ENCODE data around the gene MORC4. TPM values are rescaled to one million over a fixed set of nuclear protein-coding genes. Genes with fewer than 3 reads are reported as not detected.

Gene MORC4
- total RNA-seq, 1 donor from 2014 or later = 41.4 TPM

DNA sequence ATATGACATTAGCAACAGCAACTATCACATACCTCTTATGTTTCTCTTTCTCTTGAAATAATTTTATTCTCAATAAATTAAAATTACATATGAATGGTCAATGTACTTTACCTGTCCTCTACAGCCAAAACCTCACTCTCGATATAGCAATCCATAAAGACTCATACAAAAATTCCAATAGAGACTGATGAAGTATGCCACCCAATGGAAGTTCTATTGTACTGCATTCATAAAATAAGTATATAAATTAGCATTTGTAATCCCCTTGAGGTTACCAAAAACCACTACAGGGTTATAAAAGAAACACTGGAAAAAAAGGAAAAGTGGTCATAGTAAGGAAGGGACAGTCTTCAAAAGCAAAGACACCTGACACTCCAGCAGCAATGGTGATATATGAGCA, 47.0 kb downstream of the MORC4 start:
- DNase-seq (ENCODE audit: low read depth) = peak; percentile 35

- DNase-seq (ENCODE audit: low read depth) = no peak
Measured at GRCh38 chrX:106952538-106952937, 47.5 kb downstream of the MORC4 start.

DNA sequence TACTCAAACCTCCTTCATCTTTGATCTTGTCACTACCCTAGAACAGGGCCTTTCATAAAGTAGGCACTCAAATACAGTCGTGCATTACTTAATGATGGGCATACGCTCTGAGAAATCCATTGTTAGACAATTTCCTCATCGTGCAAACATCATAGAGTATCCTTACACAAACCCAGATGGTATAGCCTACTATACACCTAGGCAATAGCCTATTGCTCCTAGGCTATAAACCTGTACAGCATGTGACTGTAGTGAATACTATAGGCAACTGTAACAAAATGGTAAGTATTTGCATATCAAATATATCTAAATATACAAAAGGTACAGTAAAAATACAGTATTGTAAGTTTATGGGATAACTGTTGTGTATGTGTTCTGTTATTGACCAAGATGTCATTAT, 47.9 kb downstream of the MORC4 start:
- DNase-seq (ENCODE audit: low read depth) = no peak

DNA sequence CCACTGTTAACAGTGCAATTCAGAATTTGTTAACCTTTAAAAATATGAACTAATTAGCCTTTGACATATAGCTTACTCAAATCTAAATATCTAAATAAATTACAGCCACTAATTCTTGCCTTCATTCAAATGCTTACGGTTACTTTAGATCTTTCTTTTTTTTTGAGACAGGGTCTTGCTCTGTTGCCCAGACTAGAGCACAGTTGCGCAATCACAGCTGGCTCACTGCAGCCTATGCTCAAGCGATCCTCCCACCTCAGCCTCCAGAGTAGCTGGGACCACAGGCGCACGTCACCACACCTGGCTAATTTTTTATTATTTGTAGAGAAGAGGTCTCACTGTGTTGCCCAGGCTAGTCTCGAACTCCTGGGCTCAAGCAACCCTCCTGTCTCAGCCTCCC, 48.8 kb downstream of the MORC4 start:
- no peak for DNase-seq (ENCODE audit: low read depth)

GRCh38 chrX:106950381-106950780, 49.6 kb downstream of the MORC4 start:
- no peak for DNase-seq (ENCODE audit: low read depth)

DNA sequence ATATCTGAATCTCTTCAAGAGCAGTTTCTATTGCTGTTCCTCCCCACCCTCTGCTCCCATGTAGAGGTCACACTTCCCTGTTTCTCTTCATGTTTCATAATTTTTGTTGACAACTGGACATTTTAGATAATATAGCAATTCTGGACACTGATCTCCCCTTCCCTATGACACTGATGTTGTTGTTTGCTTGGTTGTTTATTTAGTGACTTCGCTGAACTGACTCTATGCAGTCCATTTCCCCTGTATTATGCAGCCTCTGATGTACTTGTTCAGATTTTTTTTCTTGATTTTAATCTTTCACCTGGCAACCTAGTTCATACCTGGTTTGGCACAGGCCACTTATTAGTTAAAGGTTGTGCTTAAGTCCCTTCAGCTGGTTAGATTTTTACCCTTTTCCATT, 50.6 kb downstream of the MORC4 start:
- no peak for DNase-seq (ENCODE audit: low read depth)

GRCh38 chrX:106948641-106949040, 51.4 kb downstream of the MORC4 start:
- no peak for DNase-seq (ENCODE audit: low read depth)

GRCh38 chrX:106946464-106946863, 53.5 kb downstream of the MORC4 start:
- no peak for DNase-seq (ENCODE audit: low read depth)

- no peak for DNase-seq (ENCODE audit: low read depth)
Measured at GRCh38 chrX:106940068-106940467, 59.9 kb downstream of the MORC4 start.

DNA sequence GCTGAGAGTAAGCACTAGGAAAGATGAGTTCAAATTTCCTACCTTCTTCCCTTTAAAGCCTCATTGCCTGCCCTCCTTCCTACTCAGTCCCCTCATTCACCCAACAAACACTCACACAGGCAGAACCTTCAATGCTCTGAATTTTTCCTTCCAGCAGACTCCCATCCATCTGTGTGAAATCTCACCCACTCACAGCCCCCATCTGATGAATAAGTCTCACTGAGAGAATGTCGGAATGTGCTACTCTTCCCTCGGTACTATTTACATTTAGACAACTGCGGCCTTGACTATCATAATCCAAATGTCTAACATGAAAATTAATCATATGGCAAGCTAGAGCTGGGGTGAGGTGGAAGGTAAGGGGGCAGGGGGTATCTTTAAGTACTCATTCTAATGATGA, 60.4 kb downstream of the MORC4 start:
- DNase-seq (ENCODE audit: low read depth) = no peak

DNA sequence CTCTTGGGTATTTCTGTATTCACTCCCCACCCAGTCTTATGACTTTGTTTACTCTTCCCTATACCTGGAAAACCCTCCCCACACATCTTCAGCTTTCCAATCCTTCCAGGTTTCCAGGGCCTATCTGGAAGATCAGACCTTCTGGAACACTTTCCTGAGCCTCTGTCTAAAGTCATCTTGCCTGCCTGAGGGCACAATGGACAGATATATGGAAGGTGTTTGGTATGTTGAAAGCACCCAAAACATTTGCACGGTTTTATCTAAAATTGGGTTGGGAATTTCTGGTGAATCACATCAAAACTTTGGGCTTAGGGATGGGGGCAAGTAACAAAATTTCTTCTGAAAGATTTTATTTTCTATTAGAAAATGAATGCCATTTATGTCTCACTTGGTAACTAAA, 63.8 kb downstream of the MORC4 start:
- no peak for DNase-seq (ENCODE audit: low read depth)

- peak; percentile 95 for DNase-seq (ENCODE audit: low read depth)
Measured at GRCh38 chrX:106935175-106935574, 64.8 kb downstream of the MORC4 start.

GRCh38 chrX:106933538-106933961, 66.5 kb downstream of the MORC4 start:
- peak; percentile 59 for DNase-seq (ENCODE audit: low read depth)

GRCh38 chrX:106932960-106933537, 67.0 kb downstream of the MORC4 start:
- peak; percentile 49 for DNase-seq (ENCODE audit: low read depth)

- peak; percentile 74 for DNase-seq (ENCODE audit: low read depth)
Measured at GRCh38 chrX:106932492-106932923, 67.5 kb downstream of the MORC4 start.

- no peak for DNase-seq (ENCODE audit: low read depth)
Measured at GRCh38 chrX:106931831-106932491, 68.1 kb downstream of the MORC4 start.

GRCh38 chrX:106928227-106928626, 71.8 kb downstream of the MORC4 start:
- DNase-seq (ENCODE audit: low read depth) = no peak

DNA sequence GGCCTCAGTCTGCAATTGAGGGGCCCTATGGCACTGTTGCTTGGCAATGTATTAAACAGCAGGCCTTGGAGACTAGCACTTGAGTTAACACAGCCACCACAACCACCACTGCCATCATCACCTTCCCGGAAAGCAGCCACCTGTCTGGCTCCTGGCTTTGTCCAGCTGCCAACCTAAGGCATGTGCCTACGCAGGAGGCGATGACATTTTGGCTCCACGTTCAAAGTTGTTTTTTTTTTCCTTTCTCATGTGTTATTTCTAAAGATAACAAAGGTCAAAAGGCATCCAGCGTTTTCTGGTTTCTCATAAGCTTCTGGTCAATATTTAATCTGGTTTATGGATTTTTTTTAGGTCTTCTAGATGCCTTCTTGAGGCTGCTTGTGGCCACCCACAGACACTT, 72.3 kb downstream of the MORC4 start:
- no peak for DNase-seq (ENCODE audit: low read depth)

DNA sequence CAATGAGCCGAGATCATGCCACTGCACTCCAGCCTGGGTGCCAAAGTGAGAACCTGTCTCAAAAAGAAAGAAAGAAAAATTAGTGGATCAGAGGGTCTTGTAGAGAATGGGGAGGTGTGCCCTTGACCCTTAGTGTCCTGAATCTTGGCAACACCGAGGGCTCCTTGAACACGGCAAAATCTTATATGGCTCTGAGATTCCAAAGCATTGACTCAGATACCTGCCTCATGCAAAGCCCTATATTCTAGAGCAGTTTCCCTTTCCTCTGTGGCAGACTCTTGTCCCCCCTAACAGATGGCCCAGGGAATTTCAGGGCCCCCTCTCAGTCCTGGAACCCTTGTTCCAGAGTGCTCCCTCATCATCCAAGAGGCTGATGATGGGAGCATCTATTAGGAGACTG, 73.0 kb downstream of the MORC4 start:
- DNase-seq (ENCODE audit: low read depth) = no peak

DNA sequence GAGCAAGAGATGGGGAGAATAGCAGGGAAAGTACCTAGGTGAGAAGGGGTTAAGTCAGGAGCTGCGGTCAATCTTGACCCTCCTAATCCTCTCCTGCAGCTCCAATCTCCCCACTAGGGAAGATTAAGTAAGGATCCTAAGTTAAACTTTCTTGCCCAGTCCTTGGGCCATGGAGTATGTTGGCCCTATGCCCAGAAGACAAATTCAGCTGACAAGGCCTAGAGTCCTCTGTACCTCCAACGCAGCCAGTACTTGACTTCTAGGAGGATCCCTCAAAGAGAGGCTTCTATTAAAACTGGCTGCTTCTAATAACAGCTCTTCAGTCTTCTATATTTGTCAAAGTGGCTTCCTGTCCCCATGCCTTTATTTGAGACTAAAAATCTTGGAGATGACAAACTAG, 78.4 kb downstream of the MORC4 start:
- no peak for DNase-seq (ENCODE audit: low read depth)

- DNase-seq (ENCODE audit: low read depth) = no peak
Measured at GRCh38 chrX:106919932-106920452, 80.0 kb downstream of the MORC4 start, which contains the start of gene CLDN2. CLDN2 (plus strand) TSS chrX:106920402; CDS start chrX:106928229, 7,827 bp downstream.

DNA sequence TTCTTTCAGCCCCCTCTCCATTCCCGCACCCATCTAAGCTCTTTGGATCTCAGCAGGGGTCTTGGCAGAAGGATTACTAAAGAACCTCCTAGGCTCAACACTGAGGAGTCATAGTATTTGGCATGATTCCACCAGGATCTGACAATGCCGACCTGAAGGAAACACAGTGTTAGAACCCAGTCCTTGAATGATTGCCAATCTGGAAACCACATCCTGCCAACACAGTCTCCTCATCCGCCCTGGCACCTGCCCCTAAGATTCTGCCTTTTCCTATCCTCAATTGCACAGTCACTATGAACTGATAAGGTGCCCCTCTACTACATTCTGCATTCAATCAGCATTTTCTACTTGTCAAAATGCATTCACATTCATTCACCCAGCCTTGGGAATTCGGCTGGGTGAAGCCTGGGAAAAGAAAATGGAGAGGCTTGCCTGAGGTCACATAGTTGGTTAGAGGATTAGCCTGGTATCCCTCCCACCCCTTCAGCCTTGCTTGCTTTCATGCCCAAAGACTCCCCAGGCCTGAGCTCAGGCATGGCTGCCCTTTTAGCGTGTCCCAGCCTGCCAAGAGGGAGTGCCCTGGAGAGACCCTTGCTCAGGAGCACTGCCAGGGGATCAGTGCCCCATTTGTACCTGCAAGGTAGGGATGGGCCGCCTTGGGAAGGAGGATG, 82.0 kb downstream of the MORC4 start:
- peak; percentile 95 for DNase-seq (ENCODE audit: low read depth)

GRCh38 chrX:106912864-106913263, 87.1 kb downstream of the MORC4 start:
- DNase-seq (ENCODE audit: low read depth) = peak; percentile 64

Measured in renal cortical epithelial cell (primary cell).